Esophagus squamous epithelium (tissue), 4 donors: ENCODE results near the gene EDA.

Source experiments
- CTCF ChIP-seq, 6 experiments: fragments of 450-650 bp in 4 of 6; fragments of 200-600 bp in 2 of 6; sonication (generic) in 2 of 6; IDR thresholded peaks; one replicate each; pipeline ENCODE4 v1.5.1; 2016 to 2019; ENCODE audit warnings: antibody characterized with exemption in 6 of 6, mild to moderate bottlenecking in 4 of 6, moderate library complexity in 4 of 6
- POLR2A ChIP-seq, 4 donors: fragments of 450-650 bp; IDR thresholded peaks; one replicate each; pipeline ENCODE4 v1.6.1; 2017; ENCODE audit warnings: antibody characterized with exemption in 4 of 4, mild to moderate bottlenecking in 4 of 4, moderate library complexity in 3 of 4

- TF ChIP-seq POLR2A (IDR thresholded peaks at IDR 0.05) (no peak), CTCF (IDR thresholded peaks at IDR 0.05) (no peak)
Measured at GRCh38 chrX:69605521-69605920, 10.4 kb upstream of the EDA start.
